ENCODE results near the gene LGI2. TPM values are rescaled to one million over a fixed set of nuclear protein-coding genes. Genes with fewer than 3 reads are reported as not detected.

The LGI2 gene
- total RNA-seq, 1 donor from 2014 or later = not detected

DNA sequence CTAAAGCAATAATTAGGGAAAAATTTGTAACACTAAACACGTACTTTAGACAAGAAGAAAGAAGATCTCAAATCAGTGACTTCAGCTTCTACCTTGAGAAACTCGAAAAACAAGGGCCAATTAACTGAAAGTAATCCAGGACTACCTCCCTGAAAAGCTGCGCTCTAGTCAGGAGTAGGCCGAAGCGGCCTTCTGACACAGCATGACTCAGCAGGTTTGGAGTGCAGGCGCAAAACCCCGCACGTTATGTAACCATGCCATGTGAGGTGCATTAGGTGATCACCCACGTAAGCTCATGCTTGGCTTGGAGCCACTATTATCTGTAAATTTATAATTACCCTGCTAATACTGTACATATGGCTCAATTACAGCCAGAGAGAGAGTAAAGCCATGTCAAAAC is 65.1 kb downstream of the LGI2 start:
- H3K4me1 Mint-ChIP-seq (ENCODE audit: low read depth) = no peaks in the 10 kb centered on the region
- DNase-seq (ENCODE audit: low spot score) = no peak

DNA sequence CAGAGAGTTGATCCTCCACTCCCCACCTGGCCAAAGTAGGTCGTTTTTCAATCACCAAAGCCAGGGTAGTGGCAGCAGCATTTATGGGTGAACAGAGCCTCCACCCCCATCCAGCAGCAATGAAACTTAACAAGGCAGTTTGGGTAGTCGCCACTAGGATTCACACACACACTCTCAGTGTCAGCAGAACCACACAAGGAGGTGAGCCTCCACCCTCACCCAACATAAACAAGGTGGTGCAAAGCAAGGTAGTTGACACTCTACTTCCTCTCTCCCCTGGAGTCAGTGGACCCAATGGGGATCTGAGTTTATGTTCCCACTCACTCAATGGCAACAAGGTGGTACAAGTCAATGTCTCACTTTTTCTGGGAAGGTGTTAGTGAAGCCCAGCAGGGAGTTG is 67.5 kb downstream of the LGI2 start:
- Mint-ChIP-seq H3K4me1 (ENCODE audit: low read depth) (no peaks in the 10 kb centered on the region), H3K9me3 (peaks cover 22% of the 10 kb centered on the region), H3K4me3 (ENCODE audit: low read depth) (no peak overlapping the region), H3K27ac (no peak overlapping the region), H3K27me3 (ENCODE audit: low read depth) (no peaks in the 10 kb centered on the region), H3K36me3 (ENCODE audit: low read depth) (no peaks in the 10 kb centered on the region)
- intact Hi-C loops (cut with micrococcal nuclease) = no loop called here
- no peak for DNase-seq (ENCODE audit: low spot score)

More for the DNA sequence above, 65.1 kb downstream of the LGI2 start:
- no peaks in the 10 kb centered on the region for H3K27me3 Mint-ChIP-seq (ENCODE audit: low read depth)
- no peak overlapping the region for H3K4me3 Mint-ChIP-seq (ENCODE audit: low read depth)
- no peak overlapping the region for H3K27ac Mint-ChIP-seq
- H3K36me3 Mint-ChIP-seq (ENCODE audit: low read depth) = no peaks in the 10 kb centered on the region
- intact Hi-C loops (cut with micrococcal nuclease) = no loop called here
- peaks cover 22% of the 10 kb centered on the region for H3K9me3 Mint-ChIP-seq

- no peaks in the 10 kb centered on the region for H3K36me3 Mint-ChIP-seq (ENCODE audit: low read depth)
- no peaks in the 10 kb centered on the region for H3K4me1 Mint-ChIP-seq (ENCODE audit: low read depth)
- peaks cover 4% of the 10 kb centered on the region for H3K9me3 Mint-ChIP-seq
- DNase-seq (ENCODE audit: low spot score) = no peak
- H3K4me3 Mint-ChIP-seq (ENCODE audit: low read depth) = no peak overlapping the region
- intact Hi-C loops (cut with micrococcal nuclease) = no loop called here
- H3K27me3 Mint-ChIP-seq (ENCODE audit: low read depth) = no peaks in the 10 kb centered on the region
- no peak overlapping the region for H3K27ac Mint-ChIP-seq
Measured at GRCh38 chr4:24957886-24958285, 72.9 kb downstream of the LGI2 start.

DNA sequence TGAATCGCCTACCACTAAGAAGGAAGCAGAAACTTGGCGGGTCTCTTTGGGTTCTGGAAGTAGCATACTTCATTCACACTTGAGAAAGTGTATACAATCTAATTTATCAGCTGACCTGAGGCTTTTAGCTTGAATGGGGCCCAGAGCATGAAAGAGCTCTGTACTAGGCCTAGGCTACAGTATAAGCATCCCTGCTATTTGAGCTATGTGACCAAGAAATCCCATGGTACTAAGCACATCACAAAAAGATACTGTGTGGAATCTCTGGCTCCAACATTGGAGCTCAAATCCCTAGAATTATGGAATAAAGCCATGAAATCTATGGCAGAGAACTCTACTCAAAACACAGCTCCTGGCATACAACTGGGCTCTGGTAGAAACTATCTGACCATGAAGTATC is 74.0 kb downstream of the LGI2 start:
- Mint-ChIP-seq H3K9me3 (peaks cover 4% of the 10 kb centered on the region), H3K4me1 (ENCODE audit: low read depth) (no peaks in the 10 kb centered on the region), H3K36me3 (ENCODE audit: low read depth) (no peaks in the 10 kb centered on the region), H3K4me3 (ENCODE audit: low read depth) (no peak overlapping the region), H3K27ac (no peak overlapping the region), H3K27me3 (ENCODE audit: low read depth) (no peaks in the 10 kb centered on the region)
- no peak for DNase-seq (ENCODE audit: low spot score)
- intact Hi-C loops (cut with micrococcal nuclease) = no loop called here

DNA sequence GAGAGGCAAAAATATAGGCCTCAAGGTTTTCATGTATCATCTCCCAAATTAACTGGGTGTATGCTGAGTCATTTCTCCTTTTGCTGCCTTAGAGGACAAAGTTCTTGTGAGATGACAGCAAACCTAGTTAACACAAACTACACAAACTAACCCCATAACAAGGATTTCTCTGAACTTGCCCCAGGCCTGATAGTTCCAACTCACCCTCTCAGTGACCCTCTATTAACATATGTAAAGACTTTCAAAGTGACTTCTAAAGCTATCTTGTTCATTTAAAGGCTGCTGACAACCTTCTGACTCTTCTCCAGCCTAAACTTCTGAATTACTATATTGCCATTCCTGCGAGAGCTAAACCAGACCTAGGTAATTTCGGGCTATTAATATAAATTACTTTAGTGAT is 74.7 kb downstream of the LGI2 start:
- H3K27ac Mint-ChIP-seq = no peak overlapping the region
- no peak overlapping the region for H3K4me3 Mint-ChIP-seq (ENCODE audit: low read depth)
- intact Hi-C loops (cut with micrococcal nuclease) = no loop called here
- DNase-seq (ENCODE audit: low spot score) = no peak
- H3K27me3 Mint-ChIP-seq (ENCODE audit: low read depth) = no peaks in the 10 kb centered on the region
- no peaks in the 10 kb centered on the region for H3K4me1 Mint-ChIP-seq (ENCODE audit: low read depth)
- H3K36me3 Mint-ChIP-seq (ENCODE audit: low read depth) = no peaks in the 10 kb centered on the region
- peaks cover 4% of the 10 kb centered on the region for H3K9me3 Mint-ChIP-seq

DNA sequence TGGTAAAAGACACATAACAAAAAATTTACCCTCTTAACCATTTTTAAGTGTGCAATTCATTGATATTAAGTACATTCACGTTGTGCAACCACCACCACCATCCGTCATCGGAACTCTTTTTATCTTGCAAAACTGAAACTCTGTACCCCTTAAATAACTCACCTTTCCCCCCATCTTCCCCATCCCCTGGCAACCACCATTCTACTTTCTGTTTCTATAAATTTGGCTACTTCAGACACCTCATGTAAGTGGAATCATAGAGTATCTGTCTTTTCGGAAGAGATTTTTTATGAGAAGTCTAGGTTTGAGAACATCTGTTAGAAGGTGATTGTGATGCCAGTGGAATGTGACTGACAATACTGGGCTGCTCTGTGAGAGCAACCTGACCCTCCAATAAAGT is 78.1 kb downstream of the LGI2 start:
- Mint-ChIP-seq H3K27ac (no peak overlapping the region), H3K4me3 (ENCODE audit: low read depth) (no peak overlapping the region), H3K9me3 (peaks cover 2% of the 10 kb centered on the region), H3K36me3 (ENCODE audit: low read depth) (no peaks in the 10 kb centered on the region), H3K4me1 (ENCODE audit: low read depth) (no peaks in the 10 kb centered on the region), H3K27me3 (ENCODE audit: low read depth) (no peaks in the 10 kb centered on the region)
- intact Hi-C loops (cut with micrococcal nuclease) = no loop called here
- no peak for DNase-seq (ENCODE audit: low spot score)

DNA sequence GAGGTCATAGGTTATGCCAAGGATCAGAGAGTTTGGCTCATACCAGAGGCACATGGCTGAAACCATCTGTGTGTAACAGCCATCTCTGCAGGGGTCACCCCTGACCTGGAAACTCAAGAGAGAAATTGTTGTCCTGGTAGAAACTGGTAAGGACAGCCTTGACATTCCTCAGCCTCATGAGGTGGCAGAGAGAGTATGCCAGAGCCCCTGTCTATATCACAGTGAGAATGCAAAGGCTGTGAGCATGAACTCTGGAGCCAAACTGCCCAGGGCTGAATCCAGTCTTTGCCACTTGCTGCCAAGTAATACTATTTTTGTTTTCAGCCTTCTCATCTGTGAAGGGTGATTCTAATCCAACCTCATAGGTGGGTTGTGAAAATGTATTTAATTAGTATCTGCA is 80.8 kb downstream of the LGI2 start:
- no peaks in the 10 kb centered on the region for H3K27me3 Mint-ChIP-seq (ENCODE audit: low read depth)
- H3K27ac Mint-ChIP-seq = no peak overlapping the region
- no peak for DNase-seq (ENCODE audit: low spot score)
- intact Hi-C loops (cut with micrococcal nuclease) = no loop called here
- no peaks in the 10 kb centered on the region for H3K9me3 Mint-ChIP-seq
- H3K36me3 Mint-ChIP-seq (ENCODE audit: low read depth) = no peaks in the 10 kb centered on the region
- H3K4me1 Mint-ChIP-seq (ENCODE audit: low read depth) = no peaks in the 10 kb centered on the region
- no peak overlapping the region for H3K4me3 Mint-ChIP-seq (ENCODE audit: low read depth)

Other genes with a start within 250 kb of the LGI2 start
- gene SOD3, start 235.4 kb downstream of the LGI2 start, total RNA-seq = not detected in 2 replicates
- gene CCDC149, start 117.9 kb downstream of the LGI2 start, total RNA-seq = not detected in 2 replicates
- 13.4 TPM in 2 replicates for gene SEPSECS, start 129.5 kb upstream of the LGI2 start, total RNA-seq
- 38.6 and 40.7 TPM in 2 replicates for gene PI4K2B, start 203.1 kb upstream of the LGI2 start, total RNA-seq

All from activated T-helper 2 cell treated with anti-CD3 and anti-CD28 coated beads, Interferon-gamma antibody, Interleukin-2, Interleukin-4, amounts not matched to agents 10 μg/mL and 5 μg/mL and 100 μg/mL, durations not matched to agents 14 hours and 24 hours and 36 hours (primary cell).